Memory B cell (primary cell): ENCODE results near the gene MPO.
A peak's percentile ranks its signal among the peaks of the same experiment; 100 is the strongest.

Experiments
- ATAC-seq: fragments of 150-1000 bp; cut with Tn5 transposase; 2 replicates; pipeline ENCODE4 v1.10.0; 2021; ENCODE audit warnings: low read depth, mild to moderate bottlenecking, moderate library complexity
- DNase-seq, 2 donors: peaks; one replicate each; pipeline ENCODE4 v3.0.0; 2022; ENCODE audit warnings: low spot score in 2 of 2
- H3K27ac Mint-ChIP-seq: one replicate; pipeline ENCODE4 v1.8.0; 2022; ENCODE audit warnings: mild to moderate bottlenecking, moderate library complexity, mixed read lengths
- H3K27me3 Mint-ChIP-seq: one replicate; pipeline ENCODE4 v1.8.0; 2022; ENCODE audit warnings: mixed read lengths
- H3K36me3 Mint-ChIP-seq: one replicate; pipeline ENCODE4 v1.8.0; 2022; ENCODE audit warnings: mild to moderate bottlenecking, mixed read lengths
- H3K4me1 Mint-ChIP-seq: one replicate; pipeline ENCODE4 v1.8.0; 2022; ENCODE audit warnings: mixed read lengths
- H3K4me3 Mint-ChIP-seq: one replicate; pipeline ENCODE4 v1.8.0; 2022; ENCODE audit warnings: mild to moderate bottlenecking, moderate library complexity, mixed read lengths
- H3K9me3 Mint-ChIP-seq: one replicate; pipeline ENCODE4 v1.8.0; 2022; ENCODE audit warnings: mixed read lengths

Gene MPO

GRCh38 chr17:58322581-58323185 is 41.9 kb upstream of the MPO start:
- Mint-ChIP-seq H3K4me3 (no peak overlapping the region), H3K27me3 (no peaks in the 10 kb centered on the region), H3K36me3 (peaks cover 4% of the 10 kb centered on the region), H3K27ac (peak overlapping the region; percentile 57), H3K4me1 (peaks cover 27% of the 10 kb centered on the region), H3K9me3 (no peaks in the 10 kb centered on the region)
- DNase-seq (no peak), ATAC-seq (no peak)

- Mint-ChIP-seq H3K4me3 (no peak overlapping the region), H3K36me3 (peaks cover 4% of the 10 kb centered on the region), H3K27ac (peak overlapping the region; percentile 57)
Observed at GRCh38 chr17:58321571-58322525, 41.1 kb upstream of the MPO start.

GRCh38 chr17:58320570-58321323 is 40.0 kb upstream of the MPO start:
- H3K4me1 Mint-ChIP-seq: peaks cover 21% of the 10 kb centered on the region
- H3K4me3 Mint-ChIP-seq: no peak overlapping the region
- no peak for DNase-seq
- H3K36me3 Mint-ChIP-seq: peaks cover 4% of the 10 kb centered on the region
- no peaks in the 10 kb centered on the region for H3K9me3 Mint-ChIP-seq
- ATAC-seq: no peak
- H3K27ac Mint-ChIP-seq: no peak overlapping the region
- no peaks in the 10 kb centered on the region for H3K27me3 Mint-ChIP-seq

More at GRCh38 chr17:58321571-58322525, 41.1 kb upstream of the MPO start:
- Mint-ChIP-seq H3K27me3 (no peaks in the 10 kb centered on the region), H3K4me1 (peaks cover 27% of the 10 kb centered on the region), H3K9me3 (no peaks in the 10 kb centered on the region)
- ATAC-seq: no peak
- no peak for DNase-seq

- Mint-ChIP-seq H3K36me3 (peaks cover 4% of the 10 kb centered on the region), H3K9me3 (no peaks in the 10 kb centered on the region), H3K4me3 (no peak overlapping the region), H3K27me3 (no peaks in the 10 kb centered on the region), H3K27ac (peak overlapping the region; percentile 48), H3K4me1 (peaks cover 18% of the 10 kb centered on the region)
- ATAC-seq: no peak
- no peak for DNase-seq
Observed at GRCh38 chr17:58320163-58320558, 39.4 kb upstream of the MPO start.

GRCh38 chr17:58319173-58320162 is 38.7 kb upstream of the MPO start:
- ATAC-seq: no peak
- Mint-ChIP-seq H3K27ac (peak overlapping the region; percentile 48), H3K4me1 (peaks cover 16% of the 10 kb centered on the region), H3K27me3 (no peaks in the 10 kb centered on the region), H3K36me3 (peaks cover 4% of the 10 kb centered on the region), H3K9me3 (no peaks in the 10 kb centered on the region), H3K4me3 (no peak overlapping the region)
- no peak for DNase-seq

GRCh38 chr17:58318627-58319172 is 38.0 kb upstream of the MPO start:
- H3K27me3 Mint-ChIP-seq: no peaks in the 10 kb centered on the region
- peak overlapping the region; percentile 74 for H3K27ac Mint-ChIP-seq
- peaks cover 16% of the 10 kb centered on the region for H3K4me1 Mint-ChIP-seq
- H3K9me3 Mint-ChIP-seq: no peaks in the 10 kb centered on the region
- no peak for ATAC-seq
- H3K36me3 Mint-ChIP-seq: peaks cover 4% of the 10 kb centered on the region
- DNase-seq: no peak
- no peak overlapping the region for H3K4me3 Mint-ChIP-seq

- Mint-ChIP-seq H3K36me3 (peaks cover 4% of the 10 kb centered on the region), H3K27me3 (no peaks in the 10 kb centered on the region), H3K27ac (peak overlapping the region; percentile 74), H3K4me3 (no peak overlapping the region), H3K4me1 (peaks cover 14% of the 10 kb centered on the region), H3K9me3 (no peaks in the 10 kb centered on the region)
- ATAC-seq (no peak), DNase-seq (no peak)
Observed at GRCh38 chr17:58318065-58318481, 37.3 kb upstream of the MPO start.

- DNase-seq: peak; percentile 70 to 79
- Mint-ChIP-seq H3K27ac (peak overlapping the region; percentile 74), H3K36me3 (peaks cover 4% of the 10 kb centered on the region), H3K4me3 (no peak overlapping the region), H3K4me1 (peaks cover 14% of the 10 kb centered on the region), H3K9me3 (no peaks in the 10 kb centered on the region), H3K27me3 (no peaks in the 10 kb centered on the region)
- ATAC-seq: peak; percentile 97
Observed at GRCh38 chr17:58317421-58318064, 36.8 kb upstream of the MPO start.

GRCh38 chr17:58316260-58316960 is 35.7 kb upstream of the MPO start:
- Mint-ChIP-seq H3K4me3 (no peak overlapping the region), H3K4me1 (peaks cover 10% of the 10 kb centered on the region), H3K9me3 (no peaks in the 10 kb centered on the region), H3K36me3 (no peaks in the 10 kb centered on the region), H3K27me3 (no peaks in the 10 kb centered on the region), H3K27ac (no peak overlapping the region)
- DNase-seq: no peak
- ATAC-seq: no peak

- Mint-ChIP-seq H3K4me3 (no peak overlapping the region), H3K27me3 (no peaks in the 10 kb centered on the region), H3K36me3 (no peaks in the 10 kb centered on the region), H3K27ac (no peak overlapping the region), H3K9me3 (no peaks in the 10 kb centered on the region), H3K4me1 (peaks cover 10% of the 10 kb centered on the region)
- DNase-seq (no peak), ATAC-seq (no peak)
Observed at GRCh38 chr17:58315750-58316149, 35.0 kb upstream of the MPO start.

- H3K36me3 Mint-ChIP-seq: no peaks in the 10 kb centered on the region
- no peak for DNase-seq
- H3K4me1 Mint-ChIP-seq: peaks cover 10% of the 10 kb centered on the region
- no peaks in the 10 kb centered on the region for H3K9me3 Mint-ChIP-seq
- no peak overlapping the region for H3K27ac Mint-ChIP-seq
- no peaks in the 10 kb centered on the region for H3K27me3 Mint-ChIP-seq
- H3K4me3 Mint-ChIP-seq: no peak overlapping the region
- no peak for ATAC-seq
Observed at GRCh38 chr17:58315281-58315711, 34.6 kb upstream of the MPO start.

GRCh38 chr17:58314706-58315015 is 33.9 kb upstream of the MPO start:
- Mint-ChIP-seq H3K27ac (no peak overlapping the region), H3K9me3 (no peaks in the 10 kb centered on the region), H3K36me3 (no peaks in the 10 kb centered on the region), H3K4me3 (no peak overlapping the region), H3K4me1 (peaks cover 12% of the 10 kb centered on the region), H3K27me3 (no peaks in the 10 kb centered on the region)
- no peak for ATAC-seq
- no peak for DNase-seq
